KMS-11 (cell line): ENCODE data around the gene ZNF750.

Experiments
- H2AFZ ChIP-seq: fragments of 200-600 bp; sonication (generic); 2 replicates; pipeline ENCODE4 v1.6.1; 2016; ENCODE audit warnings: antibody characterized with exemption, mixed run types, low read depth
- H3K27ac ChIP-seq: fragments of 200-600 bp; sonication (generic); 2 replicates; pipeline ENCODE4 v1.6.1; 2016; ENCODE audit warnings: mild to moderate bottlenecking, mixed run types
- H3K27me3 ChIP-seq: fragments of 200-600 bp; sonication (generic); 2 replicates; pipeline ENCODE4 v1.6.1; 2017; ENCODE audit warnings: mild to moderate bottlenecking, low read depth, mixed run types, moderate library complexity; ENCODE audit not compliant: insufficient read depth
- H3K36me3 ChIP-seq: fragments of 200-600 bp; sonication (generic); 2 replicates; pipeline ENCODE4 v1.6.1; 2017; ENCODE audit warnings: mild to moderate bottlenecking, mixed run types; ENCODE audit not compliant: insufficient read depth
- H3K4me1 ChIP-seq: fragments of 200-600 bp; sonication (generic); 2 replicates; pipeline ENCODE4 v1.6.1; 2016; ENCODE audit warnings: mild to moderate bottlenecking, low read depth, mixed run types; ENCODE audit not compliant: poor library complexity, severe bottlenecking
- H3K4me2 ChIP-seq: fragments of 200-600 bp; sonication (generic); 2 replicates; pipeline ENCODE4 v1.7.0; 2016; ENCODE audit warnings: mild to moderate bottlenecking, mixed run types
- H3K4me3 ChIP-seq: fragments of 200-600 bp; sonication (generic); IDR thresholded peaks from 2 replicates; pipeline ENCODE4 v1.6.1; 2017; ENCODE audit warnings: low read depth, low read length, mixed read lengths; ENCODE audit not compliant: insufficient read depth
- H3K79me2 ChIP-seq: fragments of 200-600 bp; sonication (generic); 2 replicates; pipeline ENCODE4 v1.6.1; 2016; ENCODE audit warnings: low read depth, mixed run types; ENCODE audit not compliant: insufficient read depth
- H3K9ac ChIP-seq: fragments of 200-600 bp; sonication (generic); 2 replicates; pipeline ENCODE4 v1.6.1; 2016; ENCODE audit warnings: mild to moderate bottlenecking, mixed run types
- H4K20me1 ChIP-seq: fragments of 200-600 bp; sonication (generic); 2 replicates; pipeline ENCODE4 v1.6.1; 2016; ENCODE audit warnings: mild to moderate bottlenecking, mixed run types; ENCODE audit not compliant: insufficient read depth
- CTCF ChIP-seq: fragments of 200-600 bp; sonication (generic); conservative IDR thresholded peaks from 2 replicates; pipeline ENCODE4 v1.6.1; 2017; ENCODE audit warnings: low read depth, mild to moderate bottlenecking, antibody characterized with exemption, low read length, moderate library complexity, mixed read lengths

ZNF750 gene

GRCh38 chr17:82851381-82851780 is 11.6 kb upstream of the ZNF750 start:
- Histone ChIP-seq H3K27ac (no peak overlapping the region), H3K9ac (no peak overlapping the region), H3K4me1 (no peaks in the 10 kb centered on the region), H3K4me3 (no peak overlapping the region), H3K36me3 (no peaks in the 10 kb centered on the region), H3K27me3 (no peaks in the 10 kb centered on the region), H3K4me2 (no peak overlapping the region), H3K79me2 (no peaks in the 10 kb centered on the region; the same call in 1 of the 2 replicates), H4K20me1 (no peaks in the 10 kb centered on the region), H2AFZ (no peak overlapping the region)
- TF ChIP-seq CTCF = no peak

- TF ChIP-seq CTCF = no peak
- no peaks in the 10 kb centered on the region for H4K20me1 ChIP-seq
- no peak overlapping the region for H3K9ac ChIP-seq
- no peaks in the 10 kb centered on the region for H3K27me3 ChIP-seq
- no peaks in the 10 kb centered on the region for H3K36me3 ChIP-seq
- no peaks in the 10 kb centered on the region for H3K4me1 ChIP-seq
- H3K4me2 ChIP-seq = no peak overlapping the region
- no peak overlapping the region for H2AFZ ChIP-seq
- no peak overlapping the region for H3K4me3 ChIP-seq
- no peaks in the 10 kb centered on the region; the same call in 1 of the 2 replicates for H3K79me2 ChIP-seq
- H3K27ac ChIP-seq = no peak overlapping the region
Measured at GRCh38 chr17:82849076-82849945, 9.5 kb upstream of the ZNF750 start.

- Histone ChIP-seq H3K4me3 (no peak overlapping the region), H3K4me2 (no peak overlapping the region), H4K20me1 (no peaks in the 10 kb centered on the region), H2AFZ (no peak overlapping the region), H3K4me1 (peaks cover 4% of the 10 kb centered on the region), H3K79me2 (no peaks in the 10 kb centered on the region), H3K36me3 (no peaks in the 10 kb centered on the region), H3K27me3 (no peaks in the 10 kb centered on the region), H3K9ac (no peak overlapping the region), H3K27ac (no peak overlapping the region)
- no peak for TF ChIP-seq CTCF
Measured at GRCh38 chr17:82848022-82848592, 8.3 kb upstream of the ZNF750 start.

- H3K27me3 ChIP-seq = no peaks in the 10 kb centered on the region
- no peak for TF ChIP-seq CTCF
- no peaks in the 10 kb centered on the region for H4K20me1 ChIP-seq
- H3K4me1 ChIP-seq = peaks cover 4% of the 10 kb centered on the region
- H3K36me3 ChIP-seq = no peaks in the 10 kb centered on the region
- no peaks in the 10 kb centered on the region for H3K79me2 ChIP-seq
- no peak overlapping the region for H3K4me3 ChIP-seq
- H3K27ac ChIP-seq = no peak overlapping the region
- no peak overlapping the region for H2AFZ ChIP-seq
- H3K4me2 ChIP-seq = no peak overlapping the region
- H3K9ac ChIP-seq = no peak overlapping the region
Measured at GRCh38 chr17:82846061-82846691, 6.4 kb upstream of the ZNF750 start.
